ENCODE measurements around the gene CRK.
"Not testable (repeated sequence)": the region's sequence is repeated elsewhere in the genome, so short reads cannot be mapped to it uniquely, and the experiment has no call there.

CRK gene

DNA sequence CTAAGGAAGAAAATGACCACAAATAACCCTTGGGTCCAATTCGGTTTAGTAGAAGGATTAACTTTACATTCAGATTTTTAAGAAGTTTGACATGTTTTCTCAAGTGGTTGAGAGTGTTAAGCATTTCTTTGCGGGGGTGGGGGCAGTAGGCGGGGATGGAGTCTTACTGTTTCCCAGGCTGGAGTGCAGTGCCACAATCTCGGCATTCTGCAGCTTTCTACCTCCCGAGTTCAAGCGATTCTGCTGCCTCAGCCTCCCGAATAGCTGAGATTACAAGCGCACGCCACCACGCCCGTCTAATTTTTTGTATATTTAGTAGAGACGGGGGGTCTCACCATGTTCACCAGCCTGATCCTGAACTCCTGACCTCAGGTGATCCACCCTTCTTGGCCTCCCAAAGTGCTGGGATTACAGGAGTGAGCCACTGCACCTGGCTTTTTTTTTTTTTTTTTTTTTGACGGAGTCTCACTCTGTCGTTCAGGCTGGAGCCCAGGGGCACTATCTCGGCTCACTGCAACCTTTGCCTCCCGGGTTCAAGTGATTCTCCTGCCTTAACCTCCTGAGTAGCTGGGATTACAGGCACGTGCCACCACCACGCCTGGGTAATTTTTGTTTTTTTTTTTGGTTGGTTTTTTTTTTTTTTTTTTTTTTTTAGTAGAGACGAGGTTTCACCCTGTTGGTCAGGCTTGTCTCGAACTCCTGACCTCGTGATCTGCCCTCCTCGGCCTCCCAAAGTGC is 68.4 kb downstream of the CRK start:
- DNase-seq (ENCODE audit: low read depth in 2 of 2): not testable (repeated sequence)

GRCh38 chr17:1386675-1387190 is 69.3 kb downstream of the CRK start:
- DNase-seq (ENCODE audit: low read depth in 2 of 2): not testable (repeated sequence)

DNA sequence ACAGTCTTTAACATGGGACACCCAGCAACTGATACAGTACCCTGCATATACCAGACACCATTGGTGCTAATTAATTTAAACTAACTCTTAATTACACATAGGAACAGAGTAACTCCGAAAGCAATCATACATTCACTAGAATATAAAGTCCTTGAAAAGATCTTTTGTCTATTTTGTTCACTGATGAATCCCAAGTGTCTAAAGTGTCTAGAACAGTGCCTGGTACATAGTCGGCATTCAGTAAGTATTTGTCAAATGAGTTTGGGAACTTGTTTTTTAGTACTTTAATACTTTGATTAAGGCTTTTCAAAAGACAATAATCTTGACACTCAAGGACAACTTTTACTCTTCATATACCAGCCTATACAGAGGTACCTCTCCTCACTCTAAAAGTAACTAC is 69.8 kb downstream of the CRK start:
- no peak for DNase-seq (ENCODE audit: low read depth in 2 of 2)

DNA sequence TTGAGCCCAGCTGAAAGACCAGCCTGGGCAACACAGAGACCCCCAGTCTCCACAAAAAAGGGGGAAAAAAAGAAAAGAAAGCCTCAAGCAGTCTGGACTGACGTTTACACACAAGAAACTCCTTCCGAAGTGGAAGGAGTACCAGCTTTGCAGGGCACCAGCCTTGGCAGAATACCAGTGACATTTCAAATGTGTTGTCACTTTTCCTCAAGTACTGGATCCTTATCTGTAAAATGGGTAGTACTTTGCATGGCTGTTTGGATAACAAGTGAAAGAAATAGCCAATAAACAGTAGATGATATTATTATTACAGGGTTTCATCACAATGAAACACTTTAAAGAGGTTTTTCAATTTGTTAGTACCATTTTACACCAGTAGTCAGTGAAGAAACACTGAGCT is 70.2 kb downstream of the CRK start:
- no peak for DNase-seq (ENCODE audit: low read depth in 2 of 2)

DNA sequence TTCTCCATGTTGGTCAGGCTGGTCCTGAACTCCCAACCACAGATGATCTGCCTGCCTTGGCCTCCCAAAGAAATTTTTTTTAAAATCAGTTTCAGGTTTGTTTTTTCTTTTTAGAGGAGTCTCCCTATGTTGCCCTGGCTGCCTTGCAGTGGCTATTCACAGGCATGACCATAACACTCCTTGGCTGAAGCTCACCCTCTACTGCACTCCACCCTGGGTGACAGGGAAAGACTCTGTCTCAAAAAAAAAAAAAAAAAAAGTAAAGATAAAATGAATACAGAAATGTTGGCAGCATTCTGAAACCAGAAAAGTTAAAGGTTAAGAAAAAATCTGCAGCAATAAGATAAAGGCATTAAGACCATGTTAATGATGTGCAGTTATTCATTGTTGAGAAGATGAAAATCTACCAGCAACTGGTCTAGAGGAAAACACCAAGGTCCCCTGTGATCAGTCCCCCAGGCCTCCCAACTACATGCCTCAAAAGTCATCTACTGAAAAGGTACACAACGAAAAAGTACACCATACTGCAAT is 71.1 kb downstream of the CRK start:
- DNase-seq (ENCODE audit: low read depth in 2 of 2): no peak

GRCh38 chr17:1379930-1380313 is 76.1 kb downstream of the CRK start:
- DNase-seq (ENCODE audit: low read depth in 2 of 2): peak in 1 of 2 experiments; percentile 17

GRCh38 chr17:1379208-1379929 is 76.7 kb downstream of the CRK start:
- DNase-seq (ENCODE audit: low read depth in 2 of 2): no peak

- not testable (repeated sequence) for DNase-seq (ENCODE audit: low read depth in 2 of 2)
Measured at GRCh38 chr17:1378476-1378860, 77.6 kb downstream of the CRK start.

DNA sequence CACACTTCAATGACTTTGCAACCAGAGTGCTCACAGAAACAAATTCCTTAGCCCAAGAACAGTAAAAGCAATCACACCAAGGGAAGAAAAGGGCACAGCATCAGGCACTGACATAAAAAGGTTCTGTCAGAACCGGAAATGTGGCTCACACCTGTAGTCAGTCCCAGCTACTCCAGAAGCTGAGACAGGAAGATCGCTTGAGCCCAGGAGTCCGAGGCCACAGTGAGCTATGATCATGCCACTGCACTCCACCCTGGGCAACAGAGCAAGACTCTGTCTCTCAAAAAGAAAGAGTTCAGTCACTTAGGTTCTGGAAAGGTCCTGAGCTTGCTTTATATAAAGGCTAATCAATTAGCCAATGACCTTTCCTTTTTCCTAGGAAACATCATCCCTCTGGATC is 78.7 kb downstream of the CRK start:
- DNase-seq (ENCODE audit: low read depth in 2 of 2): no peak

DNA sequence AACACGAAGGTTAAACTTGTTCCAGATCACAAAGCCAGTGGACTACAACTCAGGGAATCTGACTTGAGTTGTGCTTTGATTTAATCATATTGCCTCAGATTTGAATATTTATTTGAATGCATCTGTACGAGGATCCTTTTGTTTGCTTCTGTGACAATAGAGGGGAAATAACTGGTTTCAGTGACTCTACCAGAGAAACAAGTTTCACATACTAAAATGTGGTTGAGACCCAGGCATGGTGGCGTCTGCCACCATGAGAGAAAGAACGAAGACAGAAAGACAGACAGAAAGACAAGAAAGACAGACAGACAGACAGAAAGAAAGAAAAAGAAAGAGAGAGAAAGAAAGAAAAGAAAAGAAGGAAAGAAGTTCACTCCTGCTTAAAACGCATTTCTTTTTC is 80.0 kb downstream of the CRK start:
- DNase-seq (ENCODE audit: low read depth in 2 of 2): no peak

GRCh38 chr17:1375615-1376014 is 80.4 kb downstream of the CRK start:
- no peak for DNase-seq (ENCODE audit: low read depth in 2 of 2)

- no peak for DNase-seq (ENCODE audit: low read depth in 2 of 2)
Measured at GRCh38 chr17:1374431-1375177, 81.4 kb downstream of the CRK start.

- DNase-seq (ENCODE audit: low read depth in 2 of 2): no peak
Measured at GRCh38 chr17:1373707-1374237, 82.3 kb downstream of the CRK start.

GRCh38 chr17:1372618-1373017 is 83.4 kb downstream of the CRK start:
- DNase-seq (ENCODE audit: low read depth in 2 of 2): no peak

GRCh38 chr17:1371893-1372590 is 84.0 kb downstream of the CRK start:
- DNase-seq (ENCODE audit: low read depth in 2 of 2): no peak

Measured in stimulated activated CD4-positive, alpha-beta T cell treated with anti-CD3 and anti-CD28 coated beads, Interleukin-12 subunit alpha, Interleukin-12 subunit beta, amount 100 ng/mL, for 24 hours (primary cell).